ENCODE results near the gene NEK6.

NEK6 gene

DNA sequence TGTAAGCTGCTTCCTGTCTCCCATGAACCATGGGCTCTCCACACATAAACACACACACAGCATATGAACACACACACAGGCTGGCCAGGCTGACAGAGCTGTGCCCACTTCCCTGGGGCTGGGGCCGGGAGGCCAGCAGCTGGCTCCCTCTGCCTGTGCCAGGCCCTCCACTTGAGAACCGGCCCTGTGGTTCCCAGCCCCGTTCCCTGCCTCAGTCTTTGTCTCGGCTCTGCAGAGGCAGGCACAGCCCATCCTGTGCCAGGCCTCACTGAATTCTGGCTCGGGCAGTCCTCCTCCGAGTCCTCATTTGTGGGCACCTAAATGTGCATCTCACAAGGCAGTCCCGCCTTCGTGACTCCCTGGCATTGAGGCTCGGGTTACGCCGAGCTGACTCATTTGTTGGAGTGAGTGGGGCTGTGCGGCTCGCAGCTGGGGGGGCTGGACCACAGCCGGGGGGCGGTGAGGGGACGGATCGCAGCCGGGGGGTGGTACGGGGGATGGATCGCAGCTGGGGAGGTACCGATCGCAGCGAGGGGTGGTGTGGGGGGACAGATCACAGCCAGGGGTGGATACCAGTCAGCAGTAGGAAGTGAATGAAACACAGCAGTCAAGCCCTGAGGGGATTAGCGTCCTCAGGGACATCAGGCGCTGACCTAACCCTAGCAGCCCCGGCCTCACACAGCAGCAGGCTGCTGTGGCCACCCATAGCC lies 85.2 kb downstream of the NEK6 start:
- DNase-seq (ENCODE audit: low read depth in 2 of 2): no peak

GRCh38 chr9:124343533-124344290 lies 86.0 kb downstream of the NEK6 start:
- no peak for DNase-seq (ENCODE audit: low read depth in 2 of 2)

- DNase-seq (ENCODE audit: low read depth in 2 of 2): no peak
Observed at GRCh38 chr9:124344291-124345050, 86.7 kb downstream of the NEK6 start.

DNA sequence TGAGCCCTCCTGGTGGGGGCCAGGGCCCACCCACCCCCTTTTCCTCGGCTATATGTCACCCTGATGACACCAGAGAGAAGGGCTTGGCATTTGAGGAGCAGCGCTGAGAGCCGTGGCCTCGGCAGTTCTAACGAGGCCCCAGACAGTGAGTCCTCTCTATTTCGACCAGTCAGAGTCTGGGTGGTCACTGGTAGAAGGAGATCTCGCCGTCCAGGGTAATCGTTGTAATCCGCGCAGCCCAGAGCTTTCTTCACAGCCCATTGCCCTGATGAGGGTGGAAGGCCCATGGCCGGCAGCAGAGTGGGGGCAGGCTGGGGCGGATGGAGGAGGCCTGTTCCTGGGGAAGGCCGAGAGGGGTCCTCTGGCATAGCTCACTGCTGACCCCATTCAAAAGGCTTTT lies 87.3 kb downstream of the NEK6 start:
- no peak for DNase-seq (ENCODE audit: low read depth in 2 of 2)

DNA sequence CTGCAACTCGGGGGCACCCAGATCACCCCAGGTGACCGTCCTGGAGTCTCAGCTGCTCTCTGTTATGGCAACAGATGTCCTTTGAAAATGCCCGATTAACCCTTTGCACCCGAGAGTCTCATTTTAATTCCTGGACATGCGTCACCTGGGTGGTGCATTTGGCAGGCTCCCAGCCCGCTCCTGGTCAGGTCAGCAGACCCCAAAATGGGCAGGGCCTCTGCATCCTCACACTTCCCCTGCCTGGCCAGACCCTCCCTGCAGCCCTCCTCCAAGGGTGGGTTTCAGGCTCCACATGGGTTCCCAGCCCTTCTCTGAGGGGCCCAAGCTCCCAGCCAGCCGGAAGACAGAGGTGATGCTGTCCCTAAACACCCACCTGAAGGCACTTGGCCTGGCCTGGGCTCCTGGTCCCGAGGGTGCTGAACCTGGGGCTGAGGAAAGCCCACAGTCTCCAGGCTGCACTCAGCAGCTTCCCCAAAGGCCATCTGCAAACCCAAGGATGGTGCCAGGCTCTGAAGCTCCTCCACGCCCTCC lies 88.1 kb downstream of the NEK6 start:
- no peak for DNase-seq (ENCODE audit: low read depth in 2 of 2)

DNA sequence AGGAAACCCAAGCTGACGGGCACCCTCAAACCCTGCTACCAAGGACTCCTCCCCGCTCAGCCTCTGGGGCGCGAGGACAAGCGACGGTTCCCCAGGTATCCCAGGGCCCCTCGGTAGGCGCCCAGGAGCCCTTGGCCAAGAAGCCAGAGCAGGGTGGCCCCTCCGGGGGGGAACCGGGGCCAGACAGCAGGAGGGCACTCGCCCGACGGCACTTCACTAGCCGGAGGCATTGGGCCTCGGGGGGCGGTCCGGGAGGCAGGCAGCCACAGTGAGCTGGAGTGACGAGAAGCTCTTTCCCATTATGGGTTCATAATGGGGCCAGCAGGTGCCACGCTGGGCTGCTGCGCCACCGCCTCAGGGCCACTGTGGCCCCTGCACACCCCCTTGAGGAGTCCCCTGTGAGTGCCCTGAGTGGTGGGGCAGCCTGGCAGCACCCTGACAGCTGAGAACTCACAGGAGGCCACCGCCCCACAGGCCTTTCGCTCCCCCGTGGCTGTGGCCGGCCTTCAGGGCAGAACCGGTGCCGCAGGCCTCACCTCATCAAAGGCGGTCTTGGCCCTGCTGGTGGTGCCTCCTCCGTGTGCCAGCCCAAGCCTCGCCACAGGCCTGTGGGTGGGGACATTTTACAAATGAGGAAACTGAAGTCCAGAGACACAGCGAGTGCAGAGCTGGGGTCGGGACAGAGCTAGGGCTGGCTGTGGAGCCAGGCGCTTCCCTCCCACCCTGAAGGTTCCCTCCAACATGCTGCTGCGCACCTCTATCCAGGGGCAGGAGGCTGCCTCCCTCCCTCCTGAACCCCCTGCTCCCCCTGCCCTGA lies 88.8 kb downstream of the NEK6 start:
- no peak for DNase-seq (ENCODE audit: low read depth in 2 of 2)

- no peak for DNase-seq (ENCODE audit: low read depth in 2 of 2)
Observed at GRCh38 chr9:124347206-124347967, 89.6 kb downstream of the NEK6 start.

GRCh38 chr9:124347968-124348358 lies 90.2 kb downstream of the NEK6 start:
- no peak for DNase-seq (ENCODE audit: low read depth in 2 of 2)

GRCh38 chr9:124348363-124348762 lies 90.6 kb downstream of the NEK6 start:
- DNase-seq (ENCODE audit: low read depth in 2 of 2): no peak

DNA sequence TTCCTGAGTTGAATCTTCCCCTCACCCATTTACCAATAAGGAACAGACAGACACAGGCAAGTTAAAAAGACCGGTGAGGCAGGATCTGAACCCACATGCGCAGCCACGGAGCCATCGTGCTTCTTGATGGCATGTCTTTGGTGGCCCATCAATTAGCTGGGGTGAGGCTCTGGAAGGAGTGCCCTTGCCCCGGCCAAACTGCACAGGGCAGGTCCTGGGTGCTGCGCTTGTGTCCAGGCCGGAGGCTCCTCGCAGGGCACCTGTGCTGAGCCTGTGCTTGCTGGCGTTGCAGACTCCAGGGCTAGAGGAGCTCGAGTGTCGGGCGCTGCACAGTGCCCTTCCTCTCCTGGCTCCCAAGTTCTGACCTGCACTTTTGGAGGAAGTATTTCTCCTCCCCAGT lies 91.1 kb downstream of the NEK6 start:
- DNase-seq (ENCODE audit: low read depth in 2 of 2): no peak

GRCh38 chr9:124349267-124349666 lies 91.5 kb downstream of the NEK6 start:
- no peak for DNase-seq (ENCODE audit: low read depth in 2 of 2)

DNA sequence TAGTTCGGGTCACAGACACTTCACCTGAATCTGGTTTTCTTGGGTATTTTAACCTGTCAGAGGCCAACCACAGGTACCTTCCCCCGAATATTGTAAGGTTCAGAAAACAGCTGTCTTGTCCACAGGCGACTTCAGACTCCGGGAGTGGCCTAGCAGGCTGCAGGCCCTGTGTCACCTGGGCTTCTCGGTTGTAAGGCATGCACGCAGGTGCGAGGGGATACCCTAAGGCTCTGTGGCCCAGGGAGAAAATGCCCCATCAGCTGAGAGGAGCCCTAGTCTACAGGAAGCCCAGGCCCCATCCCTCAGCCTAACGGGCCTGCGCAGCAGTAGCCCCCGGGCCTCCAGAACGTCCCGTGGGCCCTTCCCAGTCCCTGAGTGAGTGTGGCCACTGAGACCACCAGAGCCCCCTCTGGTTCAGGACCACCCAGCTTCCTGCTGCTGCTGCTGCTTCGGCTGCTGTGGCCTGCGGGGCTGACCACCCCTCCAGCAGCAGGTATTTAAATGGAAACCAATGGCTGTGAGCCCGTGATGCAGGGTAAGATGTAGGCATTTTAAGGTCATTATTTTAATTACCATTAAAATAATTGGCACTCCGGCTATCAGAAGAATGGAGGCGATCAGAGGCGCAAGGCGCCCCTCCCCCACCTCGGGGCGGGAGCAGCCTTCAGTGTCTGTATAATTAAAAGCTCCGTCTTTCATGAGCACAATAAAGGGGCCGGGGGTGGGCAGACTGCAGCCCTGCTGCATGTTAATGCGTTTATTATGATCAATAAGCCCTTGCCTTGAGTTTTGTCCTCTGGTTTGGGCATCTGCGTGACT lies 92.1 kb downstream of the NEK6 start:
- DNase-seq (ENCODE audit: low read depth in 2 of 2): no peak

DNA sequence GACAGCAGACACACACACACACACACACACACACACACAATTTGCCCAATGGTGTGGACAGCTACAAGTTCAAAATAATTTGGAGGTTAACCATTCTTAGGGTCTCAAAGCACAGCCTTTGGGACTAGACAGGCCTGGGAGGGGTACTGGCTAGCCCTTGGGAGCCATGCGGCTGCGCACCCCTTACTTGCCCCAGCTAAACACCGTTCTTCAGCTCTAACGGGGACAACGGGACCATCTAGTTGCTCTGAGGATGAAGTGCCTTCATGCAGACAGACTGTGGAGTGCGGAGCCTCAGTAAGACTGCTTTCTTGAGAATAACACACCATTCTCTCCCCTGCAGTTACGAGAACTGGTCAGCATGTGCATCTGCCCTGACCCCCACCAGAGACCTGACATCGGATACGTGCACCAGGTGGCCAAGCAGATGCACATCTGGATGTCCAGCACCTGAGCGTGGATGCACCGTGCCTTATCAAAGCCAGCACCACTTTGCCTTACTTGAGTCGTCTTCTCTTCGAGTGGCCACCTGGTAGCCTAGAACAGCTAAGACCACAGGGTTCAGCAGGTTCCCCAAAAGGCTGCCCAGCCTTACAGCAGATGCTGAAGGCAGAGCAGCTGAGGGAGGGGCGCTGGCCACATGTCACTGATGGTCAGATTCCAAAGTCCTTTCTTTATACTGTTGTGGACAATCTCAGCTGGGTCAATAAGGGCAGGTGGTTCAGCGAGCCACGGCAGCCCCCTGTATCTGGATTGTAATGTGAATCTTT lies 92.9 kb downstream of the NEK6 start:
- DNase-seq (ENCODE audit: low read depth in 2 of 2): no peak

DNA sequence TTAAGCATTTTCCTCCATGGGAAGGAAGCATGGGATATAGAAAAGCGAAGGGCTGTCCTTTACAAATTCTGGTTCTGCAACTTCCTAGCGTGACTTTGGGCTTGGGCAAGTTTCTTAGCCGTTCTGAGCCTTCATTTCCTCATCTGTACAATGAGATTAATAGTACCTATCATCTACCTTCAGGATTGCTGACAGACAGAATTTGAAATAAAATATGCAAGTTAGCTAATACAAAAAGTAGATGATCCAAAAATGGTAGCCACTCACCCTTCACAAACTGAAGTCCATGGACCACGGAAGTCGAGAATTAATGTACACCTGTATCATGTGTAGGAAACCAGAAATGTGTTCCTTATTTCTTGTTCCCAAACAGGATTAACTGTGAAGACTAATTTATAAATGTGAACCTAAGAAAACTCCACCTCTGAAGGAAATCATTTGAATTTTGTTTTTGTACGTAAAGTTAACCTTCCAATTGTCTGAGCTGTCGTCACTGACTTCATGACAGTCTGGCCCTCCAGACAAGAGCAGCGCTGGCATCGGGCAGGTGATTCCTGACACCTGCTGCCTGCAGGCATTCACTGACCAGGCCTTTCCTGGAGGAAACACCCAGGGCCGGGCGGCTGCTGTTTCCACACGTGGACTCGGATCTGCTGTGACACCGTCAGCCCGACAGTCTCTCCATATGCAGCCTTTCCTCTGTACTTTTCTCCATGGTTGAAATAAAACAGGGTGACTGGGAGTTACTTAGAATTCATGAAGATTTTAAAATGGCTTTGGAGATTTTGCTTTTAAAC lies 94.1 kb downstream of the NEK6 start:
- no peak for DNase-seq (ENCODE audit: low read depth in 2 of 2)

GRCh38 chr9:124352616-124353015 lies 94.9 kb downstream of the NEK6 start:
- DNase-seq (ENCODE audit: low read depth in 2 of 2): no peak

DNA sequence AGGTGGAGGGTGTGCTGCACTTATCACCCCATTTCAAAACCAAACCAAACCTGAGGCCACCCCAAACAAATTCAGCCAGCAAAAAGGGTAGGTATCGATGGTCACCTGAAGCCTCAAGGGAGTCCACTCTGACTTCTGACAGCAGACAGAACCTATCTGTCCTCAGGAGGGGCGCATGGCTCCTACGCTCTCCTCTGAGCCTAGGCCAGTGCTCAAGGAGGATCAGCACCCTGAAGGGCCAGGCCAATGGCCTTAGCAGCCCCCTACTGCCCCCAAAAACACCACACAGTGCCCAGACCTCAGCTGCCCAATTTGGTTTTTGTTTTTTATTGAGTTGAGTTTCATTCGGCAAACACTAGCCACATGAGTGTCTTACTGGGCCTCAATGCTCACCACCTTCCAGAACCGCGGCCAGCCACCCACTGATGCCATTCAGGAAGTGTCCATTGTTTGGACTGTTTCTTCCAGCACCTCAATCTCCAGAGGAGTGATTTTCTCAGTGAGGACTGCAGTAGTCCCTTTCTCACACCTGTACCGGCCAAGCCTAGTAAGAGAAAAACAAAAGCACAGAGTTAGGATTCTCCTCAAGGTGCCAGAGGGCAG lies 95.5 kb downstream of the NEK6 start:
- no peak for DNase-seq (ENCODE audit: low read depth in 2 of 2)

DNA sequence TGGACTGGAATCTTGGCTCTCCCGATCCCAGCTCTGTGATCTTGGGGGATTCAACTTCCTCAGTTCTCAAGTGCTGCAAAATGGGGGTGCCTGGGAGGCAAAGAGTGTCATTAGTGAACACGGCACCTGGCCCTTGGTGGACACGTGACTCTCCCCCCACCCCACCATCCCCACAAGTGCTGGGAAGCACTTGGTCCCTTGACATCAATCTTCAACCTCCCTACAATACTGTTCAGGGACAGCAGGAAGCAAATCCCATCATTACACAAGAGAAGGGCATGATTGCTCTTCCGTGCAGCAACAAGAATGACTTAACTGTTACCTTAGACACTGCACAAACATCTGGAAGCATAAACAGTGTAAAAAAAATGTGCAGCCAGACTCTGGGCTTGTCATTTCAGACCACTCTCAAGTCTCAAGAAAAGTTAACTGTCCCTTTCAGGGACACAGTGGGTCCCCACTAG lies 96.1 kb downstream of the NEK6 start:
- DNase-seq (ENCODE audit: low read depth in 2 of 2): no peak
